Gastroesophageal sphincter (tissue), 3 donors: ENCODE data around the gene GSG1L.

ENCODE experiments used
- CTCF ChIP-seq, 4 experiments: fragments of 200-600 bp in 2 of 4; fragments of 450-650 bp in 2 of 4; sonication (generic) in 1 of 4; IDR thresholded peaks; one replicate each; pipeline ENCODE4 v1.5.1; 2017 to 2019; ENCODE audit warnings: antibody characterized with exemption in 4 of 4, mild to moderate bottlenecking in 2 of 4, moderate library complexity in 2 of 4
- EP300 ChIP-seq: sonication (generic); formaldehyde crosslinking; IDR thresholded peaks from one replicate; pipeline ENCODE4 v1.6.1; 2017; ENCODE audit warnings: antibody characterized with exemption, mild to moderate bottlenecking
- POLR2A ChIP-seq, 2 donors: fragments of 450-650 bp; IDR thresholded peaks; one replicate each; pipeline ENCODE4 v1.6.1; 2017; ENCODE audit warnings: antibody characterized with exemption in 2 of 2, mild to moderate bottlenecking in 2 of 2, moderate library complexity in 1 of 2
- POLR2AphosphoS5 ChIP-seq: sonication (generic); formaldehyde crosslinking; IDR thresholded peaks from one replicate; pipeline ENCODE4 v1.6.1; 2017; ENCODE audit warnings: antibody characterized with exemption

GRCh38 chr16:27980919-27981700 is 82.4 kb downstream of the GSG1L start:
- TF ChIP-seq CTCF (IDR thresholded peaks at IDR 0.05) (no peak), EP300 (no peak), POLR2AphosphoS5 (no peak), POLR2A (IDR thresholded peaks at IDR 0.05) (no peak)
